Nephron (organoid): ENCODE data around the gene ENTPD3.
A peak's percentile ranks its signal among the peaks of the same experiment; 100 is the strongest.

ENCODE experiments used
- H3K27ac Mint-ChIP-seq, 3 experiments: 2 replicates each; pipeline ENCODE4 v1.8.0; 2020; ENCODE audit warnings: mixed read lengths in 3 of 3, mild to moderate bottlenecking in 2 of 3, moderate library complexity in 1 of 3
- H3K27me3 Mint-ChIP-seq: 2 replicates; pipeline ENCODE4 v1.8.0; 2021; ENCODE audit warnings: low read depth, mild to moderate bottlenecking, moderate library complexity, mixed read lengths
- H3K36me3 Mint-ChIP-seq: 2 replicates; pipeline ENCODE4 v1.8.0; 2020; ENCODE audit warnings: low read depth, mixed read lengths
- H3K4me1 Mint-ChIP-seq: 2 replicates; pipeline ENCODE4 v1.8.0; 2020; ENCODE audit warnings: mixed read lengths
- H3K4me3 Mint-ChIP-seq, 3 experiments: 2 replicates each; pipeline ENCODE4 v1.8.0; 2020; ENCODE audit warnings: mild to moderate bottlenecking in 3 of 3, mixed read lengths in 3 of 3, moderate library complexity in 2 of 3
- H3K9me3 Mint-ChIP-seq: 2 replicates; pipeline ENCODE4 v1.8.0; 2020; ENCODE audit warnings: mixed read lengths
- TF ChIP-seq, protein P1 (sequence below), 3 experiments: fragments of 200-600 bp; sonication (generic); IDR thresholded peaks; one replicate each; pipeline ENCODE4 v1.5.0; 2021; ENCODE audit warnings: antibody characterized with exemption in 3 of 3; ENCODE audit not compliant: unreplicated experiment in 3 of 3

The ENTPD3 gene

DNA sequence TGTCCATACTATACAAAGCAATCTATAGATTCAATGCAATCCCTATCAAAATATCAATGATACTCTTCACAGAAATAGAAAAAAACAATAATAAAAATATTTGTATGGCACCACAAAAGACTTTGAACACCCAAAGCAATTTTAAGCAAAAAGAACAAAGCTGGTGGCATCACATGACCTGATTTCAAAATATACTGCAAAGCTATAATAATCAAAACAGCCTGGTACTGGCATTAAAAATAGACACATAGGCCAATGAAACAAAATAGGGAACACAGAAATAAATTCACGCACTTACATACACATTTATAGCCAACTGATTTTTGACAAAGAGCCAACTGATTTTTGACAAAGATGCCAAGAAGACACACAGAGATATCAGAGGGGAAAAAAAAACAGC lies 9.2 kb upstream of the ENTPD3 start:
- no peaks in the 10 kb centered on the region for H3K4me1 Mint-ChIP-seq
- H3K36me3 Mint-ChIP-seq = no peaks in the 10 kb centered on the region
- TF ChIP-seq, protein P1, sequence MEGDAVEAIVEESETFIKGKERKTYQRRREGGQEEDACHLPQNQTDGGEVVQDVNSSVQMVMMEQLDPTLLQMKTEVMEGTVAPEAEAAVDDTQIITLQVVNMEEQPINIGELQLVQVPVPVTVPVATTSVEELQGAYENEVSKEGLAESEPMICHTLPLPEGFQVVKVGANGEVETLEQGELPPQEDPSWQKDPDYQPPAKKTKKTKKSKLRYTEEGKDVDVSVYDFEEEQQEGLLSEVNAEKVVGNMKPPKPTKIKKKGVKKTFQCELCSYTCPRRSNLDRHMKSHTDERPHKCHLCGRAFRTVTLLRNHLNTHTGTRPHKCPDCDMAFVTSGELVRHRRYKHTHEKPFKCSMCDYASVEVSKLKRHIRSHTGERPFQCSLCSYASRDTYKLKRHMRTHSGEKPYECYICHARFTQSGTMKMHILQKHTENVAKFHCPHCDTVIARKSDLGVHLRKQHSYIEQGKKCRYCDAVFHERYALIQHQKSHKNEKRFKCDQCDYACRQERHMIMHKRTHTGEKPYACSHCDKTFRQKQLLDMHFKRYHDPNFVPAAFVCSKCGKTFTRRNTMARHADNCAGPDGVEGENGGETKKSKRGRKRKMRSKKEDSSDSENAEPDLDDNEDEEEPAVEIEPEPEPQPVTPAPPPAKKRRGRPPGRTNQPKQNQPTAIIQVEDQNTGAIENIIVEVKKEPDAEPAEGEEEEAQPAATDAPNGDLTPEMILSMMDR (IDR thresholded peaks at IDR 0.05; ENCODE audit: unreplicated experiment in 3 of 3) = no peak
- peaks cover 19% of the 10 kb centered on the region for H3K27me3 Mint-ChIP-seq
- H3K9me3 Mint-ChIP-seq = peaks cover 11% of the 10 kb centered on the region
- no peak overlapping the region for H3K27ac Mint-ChIP-seq
- no peak overlapping the region for H3K4me3 Mint-ChIP-seq

DNA sequence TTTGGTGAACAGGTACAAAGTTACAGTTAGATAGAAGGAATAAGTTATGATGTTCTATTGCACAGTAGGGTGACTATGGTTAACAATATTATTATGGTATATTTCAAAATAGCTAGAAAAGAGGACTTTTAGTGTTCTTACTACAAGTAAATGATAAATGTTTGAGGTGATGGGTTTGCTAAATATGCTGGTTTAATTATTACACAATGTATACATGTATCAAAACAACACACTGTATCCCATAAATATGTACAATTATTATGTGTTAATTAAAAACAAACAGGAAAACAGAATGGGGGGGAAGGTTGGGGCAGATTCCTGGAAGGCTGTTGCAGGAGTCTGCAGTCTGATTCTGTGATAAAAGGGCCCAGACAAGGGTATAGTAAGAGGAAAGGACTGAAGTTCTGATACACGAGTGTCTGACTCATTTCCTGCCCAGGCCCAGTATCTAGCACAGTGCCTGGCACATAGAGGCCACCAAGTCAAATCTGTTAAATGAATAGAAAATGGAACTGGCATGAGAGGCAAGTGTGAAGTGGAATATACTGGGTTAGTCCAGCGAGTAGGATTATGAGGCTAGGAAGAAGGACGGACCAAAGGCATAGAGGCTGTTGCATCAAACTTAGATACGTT lies 7.2 kb upstream of the ENTPD3 start:
- H3K4me1 Mint-ChIP-seq = no peaks in the 10 kb centered on the region

DNA sequence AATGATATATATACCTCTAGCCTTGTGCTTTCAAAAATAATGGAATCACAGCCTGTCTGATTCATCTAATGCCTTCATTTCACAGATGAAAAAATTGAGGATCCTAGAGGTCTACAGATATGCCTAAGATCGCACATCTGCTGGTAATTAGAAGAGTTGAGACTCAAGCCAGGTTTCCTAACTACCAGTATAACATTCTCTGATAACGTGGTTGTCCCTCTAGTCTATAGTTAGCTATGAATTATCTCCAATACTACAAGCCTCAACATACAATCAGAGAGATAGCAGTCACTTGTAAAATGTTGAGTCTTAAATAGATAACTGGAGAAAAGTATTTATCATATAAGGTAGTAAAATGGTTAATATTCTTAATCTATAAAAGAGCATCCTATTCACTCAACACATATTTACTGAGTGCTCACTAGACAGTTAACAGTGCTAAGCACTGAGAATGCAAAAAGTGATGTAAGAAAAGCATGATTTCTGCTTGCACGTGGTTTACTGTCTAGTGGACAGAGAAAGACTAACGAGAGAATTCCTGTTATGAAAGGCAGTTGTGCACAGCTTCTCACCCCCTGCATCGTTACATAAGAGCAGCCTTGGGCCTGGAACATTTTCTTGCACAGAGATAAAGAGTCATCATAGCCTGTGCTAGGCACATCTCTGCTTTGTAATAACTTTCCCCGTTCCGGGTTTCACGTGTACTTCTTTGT lies 4.9 kb upstream of the ENTPD3 start:
- H3K9me3 Mint-ChIP-seq = peaks cover 14% of the 10 kb centered on the region
- no peak overlapping the region for H3K4me3 Mint-ChIP-seq
- H3K27me3 Mint-ChIP-seq = peaks cover 30% of the 10 kb centered on the region
- no peaks in the 10 kb centered on the region for H3K4me1 Mint-ChIP-seq
- no peak overlapping the region for H3K27ac Mint-ChIP-seq
- H3K36me3 Mint-ChIP-seq = no peaks in the 10 kb centered on the region
- TF ChIP-seq, protein P1 (IDR thresholded peaks at IDR 0.05; ENCODE audit: unreplicated experiment in 3 of 3) = no peak

More for the DNA sequence above, 7.2 kb upstream of the ENTPD3 start:
- Mint-ChIP-seq H3K36me3 (no peaks in the 10 kb centered on the region), H3K9me3 (peaks cover 18% of the 10 kb centered on the region), H3K27me3 (peaks cover 16% of the 10 kb centered on the region), H3K27ac (no peak overlapping the region), H3K4me3 (no peak overlapping the region)
- TF ChIP-seq, protein P1 (IDR thresholded peaks at IDR 0.05; ENCODE audit: unreplicated experiment in 3 of 3) = no peak

DNA sequence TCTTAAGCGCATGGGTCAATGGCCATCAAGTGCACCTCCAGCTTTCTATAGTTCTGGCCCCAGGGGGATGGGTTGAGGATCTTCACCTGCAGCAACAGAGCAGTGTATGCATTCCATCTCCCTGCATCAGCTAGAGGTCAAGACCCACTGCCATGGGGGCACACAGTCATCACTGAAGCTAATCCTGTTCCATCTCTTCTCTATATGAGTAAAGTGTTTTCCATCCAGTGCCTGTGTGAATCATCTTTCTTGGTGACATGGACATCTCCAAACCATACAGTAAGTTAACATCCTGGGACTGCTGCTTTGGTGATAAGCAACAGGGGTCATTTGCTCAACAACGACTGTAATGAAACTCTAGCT lies 4.4 kb upstream of the ENTPD3 start:
- H3K27me3 Mint-ChIP-seq = peaks cover 36% of the 10 kb centered on the region
- peaks cover 14% of the 10 kb centered on the region for H3K9me3 Mint-ChIP-seq
- no peaks in the 10 kb centered on the region for H3K36me3 Mint-ChIP-seq
- H3K4me1 Mint-ChIP-seq = no peaks in the 10 kb centered on the region
- no peak overlapping the region for H3K27ac Mint-ChIP-seq
- TF ChIP-seq, protein P1 (IDR thresholded peaks at IDR 0.05; ENCODE audit: unreplicated experiment in 3 of 3) = no peak
- no peak overlapping the region for H3K4me3 Mint-ChIP-seq

DNA sequence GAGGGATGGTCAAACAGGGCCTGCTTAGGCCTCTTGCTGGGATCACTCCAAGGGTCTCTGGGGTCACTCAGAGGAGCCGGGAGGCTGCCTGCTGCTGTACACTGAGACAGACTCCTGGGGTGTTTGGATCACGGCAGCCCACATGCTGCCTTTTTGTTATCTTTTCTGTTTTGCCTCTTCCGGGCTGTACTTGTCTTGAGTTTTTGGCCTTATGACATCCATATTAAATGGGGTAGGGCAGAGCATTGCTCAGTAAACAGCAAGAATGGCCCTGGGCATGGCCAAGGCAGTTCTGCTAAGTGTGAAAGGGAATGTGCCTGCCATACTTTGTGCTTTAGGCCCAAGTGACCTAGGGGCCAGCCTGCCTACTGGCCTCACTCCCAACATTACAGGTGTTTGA lies 771 bp upstream of the ENTPD3 start:
- TF ChIP-seq, protein P1 (IDR thresholded peaks at IDR 0.05; ENCODE audit: unreplicated experiment in 3 of 3) = no peak
- Mint-ChIP-seq H3K36me3 (no peaks in the 10 kb centered on the region), H3K27me3 (peaks cover 53% of the 10 kb centered on the region), H3K9me3 (peaks cover 9% of the 10 kb centered on the region), H3K4me1 (no peaks in the 10 kb centered on the region), H3K27ac (no peak overlapping the region), H3K4me3 (peak overlapping the region; percentile 66 to 84 (median 83))

DNA sequence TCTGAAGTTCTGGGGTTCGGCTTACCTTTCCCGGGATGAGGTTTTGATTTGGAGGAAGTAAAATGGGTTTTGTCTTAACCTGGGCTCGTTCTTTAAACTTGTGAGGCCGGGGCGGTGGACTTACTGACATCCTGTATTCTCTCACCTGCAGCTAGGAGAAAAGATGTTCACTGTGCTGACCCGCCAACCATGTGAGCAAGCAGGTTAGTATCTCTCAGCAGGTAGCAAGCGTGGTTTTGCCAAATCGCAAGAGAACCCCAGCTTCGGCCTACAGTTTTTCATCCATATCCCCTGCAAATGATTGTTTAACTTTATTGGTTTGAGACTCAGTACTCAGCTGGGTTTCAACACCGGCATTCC lies 891 bp downstream of the ENTPD3 start:
- Mint-ChIP-seq H3K27ac (no peak overlapping the region), H3K36me3 (no peaks in the 10 kb centered on the region)

More for the DNA sequence above, 891 bp downstream of the ENTPD3 start:
- Mint-ChIP-seq H3K27me3 (peaks cover 52% of the 10 kb centered on the region), H3K4me3 (peak overlapping the region; percentile 38 to 84 (median 66)), H3K4me1 (no peaks in the 10 kb centered on the region), H3K9me3 (peaks cover 9% of the 10 kb centered on the region)
- TF ChIP-seq, protein P1 (IDR thresholded peaks at IDR 0.05; ENCODE audit: unreplicated experiment in 3 of 3) = no peak
